Measurements from ENCODE around the gene CD96.

GRCh38 chr3:111619833-111620232 lies 77.8 kb downstream of the CD96 start:
- TF ChIP-seq POLR2A (IDR thresholded peaks at IDR 0.05) (no peak), CTCF (IDR thresholded peaks at IDR 0.05) (no peak)

Data from body of pancreas (tissue), 4 donors.